Mammary epithelial cell (primary cell): Measurements from ENCODE around the gene SBDS.

Experiments used
- CTCF ChIP-seq, 2 donors: IDR thresholded peaks in 1 of 2; conservative IDR thresholded peaks in 1 of 2; 2 replicates each; pipeline ENCODE4 v1.5.1; 2011 to 2012; ENCODE audit warnings: inconsistent platforms in 2 of 2, low read length in 2 of 2, mild to moderate bottlenecking in 2 of 2, control low read depth in 1 of 2, low read depth in 1 of 2; ENCODE audit not compliant: insufficient read depth in 1 of 2; ENCODE audit errors: extremely low read depth in 1 of 2
- EZH2 ChIP-seq: IDR thresholded peaks from 2 replicates; pipeline ENCODE4 v1.6.1; 2012; ENCODE audit warnings: low read length, inconsistent platforms, borderline replicate concordance

DNA sequence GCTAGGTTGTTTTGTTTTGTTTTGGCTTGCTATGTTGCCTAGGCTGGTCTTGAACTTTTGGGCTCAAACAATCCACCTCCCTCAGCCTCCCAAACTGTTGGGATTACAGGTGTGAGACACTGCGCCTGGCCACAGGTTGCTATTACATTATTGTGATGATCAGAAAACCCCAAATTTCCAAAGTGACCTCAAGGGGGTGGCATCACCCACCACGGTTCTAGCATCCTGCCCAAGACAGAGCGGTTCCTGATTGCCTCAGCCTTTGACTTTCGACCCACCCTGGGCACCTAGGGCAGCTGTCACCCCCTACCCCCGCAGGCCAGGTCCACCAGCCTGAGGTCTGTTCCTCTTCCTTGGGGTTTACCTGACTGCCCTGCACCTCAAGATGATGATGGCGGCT lies 28.4 kb downstream of the SBDS start:
- TF ChIP-seq CTCF (conservative IDR thresholded peaks at IDR 0.05 in 1 of 2, IDR thresholded peaks at IDR 0.05 in 1 of 2; ENCODE audit: extremely low read depth in 1 of 2, insufficient read depth in 1 of 2, low read depth in 1 of 2, low read length in 2 of 2) (no peak), EZH2 (no peak)
